ENCODE results near the gene SNX24. TPM values are rescaled to one million over a fixed set of nuclear protein-coding genes. Genes with fewer than 3 reads are reported as not detected.

Gene SNX24
- polyA plus RNA-seq, 3 donors: 3.5 to 10.6 (median 8.0) TPM

GRCh38 chr5:122915717-122916461 lies 70.5 kb downstream of the SNX24 start:
- Histone ChIP-seq H3K27ac (ENCODE audit: low read depth in 1 of 2, low read length in 2 of 2) (no peak overlapping the region), H3K4me3 (replicated peaks in 1 of 3; ENCODE audit: low read depth in 2 of 3, low read length in 3 of 3) (no peak overlapping the region), H4K20me1 (ENCODE audit: insufficient read depth, low read length) (no peaks in the 10 kb centered on the region), H3K4me2 (replicated peaks; ENCODE audit: extremely low read depth, low read length, poor library complexity, severe bottlenecking) (no peak overlapping the region), H3K27me3 (ENCODE audit: control insufficient read depth in 2 of 2, insufficient read depth in 2 of 2, low read length in 2 of 2) (no peaks in the 10 kb centered on the region), H3K9ac (ENCODE audit: insufficient read depth, low read length, poor library complexity, severe bottlenecking) (no peak overlapping the region), H3K4me1 (ENCODE audit: control insufficient read depth in 1 of 2, insufficient read depth in 2 of 2, low read length in 2 of 2) (no peaks in the 10 kb centered on the region), H3K79me2 (ENCODE audit: insufficient read depth, low read length) (no peaks in the 10 kb centered on the region), H3K9me3 (replicated peaks in 1 of 2; ENCODE audit: control insufficient read depth in 1 of 2, insufficient read depth in 1 of 2, low read length in 2 of 2) (peaks cover 0 to 4% of the 10 kb centered on the region in 2 donors), H3K36me3 (replicated peaks in 1 of 2; ENCODE audit: control insufficient read depth in 1 of 2, insufficient read depth in 2 of 2, low read length in 2 of 2) (no peaks in the 10 kb centered on the region), H2AFZ (ENCODE audit: insufficient read depth, low read depth, low read length, poor library complexity, severe bottlenecking) (no peak overlapping the region)
- DNase-seq: no peak
- Mint-ChIP-seq H3K36me3 (no peaks in the 10 kb centered on the region), H3K4me3 (no peak overlapping the region), H3K27ac (peak overlapping the region in 1 of 7 donors; percentile 28), H3K27me3 (ENCODE audit: low read depth in 3 of 3) (peaks cover 0 to 2% (median 2%) of the 10 kb centered on the region in 3 donors), H3K9me3 (peaks cover 6 to 14% (median 8%) of the 10 kb centered on the region in 7 donors), H3K4me1 (no peaks in the 10 kb centered on the region)
- 79% methylated on average over 2 of the region's 5 CpGs for WGBS (ENCODE audit: insufficient coverage)
- intact Hi-C loops (cut with micrococcal nuclease): no loop called here
- no peak for TF ChIP-seq CTCF (IDR thresholded peaks at IDR 0.05)

- H3K4me2 ChIP-seq (replicated peaks; ENCODE audit: extremely low read depth, low read length, poor library complexity, severe bottlenecking): no peak overlapping the region
- TF ChIP-seq CTCF (IDR thresholded peaks at IDR 0.05): no peak
- H3K4me3 ChIP-seq (replicated peaks in 1 of 3; ENCODE audit: low read depth in 2 of 3, low read length in 3 of 3): no peak overlapping the region
- Mint-ChIP-seq H3K36me3 (no peaks in the 10 kb centered on the region), H3K4me3 (no peak overlapping the region), H3K9me3 (peaks cover 6 to 14% (median 8%) of the 10 kb centered on the region in 7 donors), H3K27me3 (ENCODE audit: low read depth in 3 of 3) (peaks cover 0 to 2% (median 2%) of the 10 kb centered on the region in 3 donors), H3K27ac (no peak overlapping the region), H3K4me1 (no peaks in the 10 kb centered on the region)
- H2AFZ ChIP-seq (ENCODE audit: insufficient read depth, low read depth, low read length, poor library complexity, severe bottlenecking): no peak overlapping the region
- no peaks in the 10 kb centered on the region for H3K4me1 ChIP-seq (ENCODE audit: control insufficient read depth in 1 of 2, insufficient read depth in 2 of 2, low read length in 2 of 2)
- no CpG with 5 or more reads among the region's 1 CpG for WGBS (ENCODE audit: insufficient coverage)
- H3K36me3 ChIP-seq (replicated peaks in 1 of 2; ENCODE audit: control insufficient read depth in 1 of 2, insufficient read depth in 2 of 2, low read length in 2 of 2): no peaks in the 10 kb centered on the region
- no peaks in the 10 kb centered on the region for H3K27me3 ChIP-seq (ENCODE audit: control insufficient read depth in 2 of 2, insufficient read depth in 2 of 2, low read length in 2 of 2)
- H3K9ac ChIP-seq (ENCODE audit: insufficient read depth, low read length, poor library complexity, severe bottlenecking): no peak overlapping the region
- no peak overlapping the region for H3K27ac ChIP-seq (ENCODE audit: low read depth in 1 of 2, low read length in 2 of 2)
- no peaks in the 10 kb centered on the region for H4K20me1 ChIP-seq (ENCODE audit: insufficient read depth, low read length)
- DNase-seq: no peak
- no peaks in the 10 kb centered on the region for H3K79me2 ChIP-seq (ENCODE audit: insufficient read depth, low read length)
- peaks cover 0 to 4% of the 10 kb centered on the region in 2 donors for H3K9me3 ChIP-seq (replicated peaks in 1 of 2; ENCODE audit: control insufficient read depth in 1 of 2, insufficient read depth in 1 of 2, low read length in 2 of 2)
- intact Hi-C loops (cut with micrococcal nuclease): no loop called here
These were observed 71.1 kb downstream of the SNX24 start for GRCh38 chr5:122916490-122916889.

Data from CD14-positive monocyte (primary cell).